K562 (cell line): ENCODE data around the gene SRSF6. TPM values are rescaled to one million over a fixed set of nuclear protein-coding genes. Genes with fewer than 3 reads are reported as not detected.

Experiments
- ATF6 ChIP-seq: sonication (generic); formaldehyde crosslinking; IDR thresholded peaks from 2 replicates; pipeline ENCODE4 v1.4.0; 2020; ENCODE audit warnings: mild to moderate bottlenecking, missing genetic modification reagents
- EHMT2 ChIP-seq: fragments of 450-650 bp; IDR thresholded peaks from 2 replicates; pipeline ENCODE4 v1.6.1; 2018; ENCODE audit warnings: antibody characterized with exemption
- KAT7 ChIP-seq: sonication (generic); formaldehyde crosslinking; IDR thresholded peaks from 2 replicates; pipeline ENCODE4 v1.8.0; 2022; ENCODE audit warnings: missing genetic modification reagents, mild to moderate bottlenecking, borderline replicate concordance
- NFXL1 ChIP-seq: fragments of 450-650 bp; formaldehyde crosslinking; IDR thresholded peaks from 2 replicates; pipeline ENCODE4 v1.4.0; 2021; ENCODE audit warnings: mild to moderate bottlenecking
- NR0B1 ChIP-seq: fragments of 450-650 bp; IDR thresholded peaks from one replicate; pipeline ENCODE4 v1.6.1; 2018; ENCODE audit warnings: mild to moderate bottlenecking, moderate library complexity; ENCODE audit not compliant: partially characterized antibody
- PKNOX1 ChIP-seq: fragments of 450-650 bp; IDR thresholded peaks from 2 replicates; pipeline ENCODE4 v1.6.1; 2016
- RBM34 ChIP-seq: fragments of 200-400 bp; formaldehyde crosslinking; IDR thresholded peaks from 2 replicates; pipeline ENCODE4 v1.6.1; 2018; ENCODE audit warnings: low read length, borderline replicate concordance; ENCODE audit not compliant: insufficient read depth
- SFPQ ChIP-seq: fragments of 200-400 bp; formaldehyde crosslinking; IDR thresholded peaks from 2 replicates; pipeline ENCODE4 v1.6.1; 2017; ENCODE audit warnings: mild to moderate bottlenecking, low read depth, low read length, moderate library complexity
- TARDBP ChIP-seq: fragments of 450-650 bp; IDR thresholded peaks from 2 replicates; pipeline ENCODE4 v1.6.1; 2016
- TCF3 ChIP-seq: sonication (generic); formaldehyde crosslinking; IDR thresholded peaks from 2 replicates; pipeline ENCODE4 v1.4.0; 2020; ENCODE audit warnings: mild to moderate bottlenecking, missing genetic modification reagents
- YY1 ChIP-seq, 3 experiments: IDR thresholded peaks; 2 replicates each; pipeline ENCODE4 v1.6.1; 2011; ENCODE audit warnings: low read length in 2 of 3, mild to moderate bottlenecking in 2 of 3, moderate library complexity in 2 of 3, borderline replicate concordance in 1 of 3, control low read depth in 1 of 3, low read depth in 1 of 3; ENCODE audit not compliant: insufficient read depth in 3 of 3, insufficient replicate concordance in 2 of 3, control insufficient read depth in 1 of 3, insufficient read length in 1 of 3; ENCODE audit errors: extremely low read depth in 1 of 3
- ZBTB9 ChIP-seq: fragments of 450-650 bp; formaldehyde crosslinking; IDR thresholded peaks from 2 replicates; pipeline ENCODE4 v1.4.0; 2020; ENCODE audit warnings: mild to moderate bottlenecking, moderate library complexity
- ZFP91 ChIP-seq: sonication (generic); formaldehyde crosslinking; IDR thresholded peaks from 2 replicates; pipeline ENCODE4 v1.8.0; 2022; ENCODE audit warnings: mild to moderate bottlenecking, missing genetic modification reagents
- ZNF436 ChIP-seq: fragments of 250-450, 450-650 bp; sonication (Bioruptor Pico); formaldehyde crosslinking; IDR thresholded peaks from 2 replicates; pipeline ENCODE4 v1.7.0; 2020; ENCODE audit warnings: mild to moderate bottlenecking
- ZNF695 ChIP-seq: fragments of 450-650 bp; formaldehyde crosslinking; IDR thresholded peaks from 2 replicates; pipeline ENCODE4 v1.4.0; 2020; ENCODE audit warnings: mild to moderate bottlenecking, moderate library complexity
- polyA plus RNA-seq, 8 experiments: library from polyadenylated mRNA; depleted of rRNA in 4 of 8; stranded (reverse) in 5 of 8; unstranded in 3 of 8; fragments of >200 nt; fragmentation: Nextera tagmentation in 2 of 8; fragmentation: Illumina TruSeq in 1 of 8; extraction: Ambion mirVana in 2 of 8; extraction: Trizol in 1 of 8; gene quantifications; 2 replicates each; pipeline versions ENCODE4 v1.2.1 to v1.2.3, GENCODE V29; 2011 to 2014; ENCODE audit warnings: inconsistent platforms in 1 of 8, missing spikeins in 1 of 8
- total RNA-seq, 7 experiments: library from RNA; depleted of rRNA in 6 of 7; stranded (reverse); fragments of >200 nt in 6 of 7; fragmentation: Illumina TruSeq in 2 of 7; extraction: Trizol in 2 of 7; gene quantifications; 2 replicates each; pipeline versions ENCODE4 v1.2.1 to v1.2.3, GENCODE V29; 2011 to 2021; ENCODE audit warnings: low replicate concordance in 1 of 7

SRSF6 gene
- total and polyA plus RNA-seq, 9 of the 15 experiments (the other 6 are each of a cell fraction or from before 2014, with no cell fraction given), result 52.4 to 165 (median 117) TPM

- TF ChIP-seq ZFP91 (CRISPR knock-in tag) (0 out of 2 replicates have a peak, but pooled peaks have one; percentile 53), EHMT2 (no peak), ATF6 (CRISPR knock-in tag) (peak; percentile 81; the same call in 1 of the 2 replicates), YY1 (IDR thresholded peaks at IDR 0.05; ENCODE audit: borderline replicate concordance in 1 of 3, control insufficient read depth in 1 of 3, extremely low read depth in 1 of 3, insufficient read depth in 3 of 3, insufficient read length in 1 of 3, insufficient replicate concordance in 2 of 3, low read depth in 1 of 3, low read length in 2 of 3) (peak; percentile 85 to 94 (median 94)), NR0B1 (no peak), ZNF436 (CRISPR knock-in tag) (no peak), TCF3 (CRISPR knock-in tag) (no peak), SFPQ (no peak), ZNF695 (CRISPR knock-in tag) (no peak), KAT7 (peak; percentile 93; the same call in 1 of the 2 replicates), RBM34 (peak; percentile 57; the same call in 1 of the 2 replicates), TARDBP (peak; percentile 51; the same call in 1 of the 2 replicates), PKNOX1 (peak; percentile 81), ZBTB9 (CRISPR knock-in tag) (peak; percentile 72; the same call in 1 of the 2 replicates), NFXL1 (CRISPR knock-in tag) (peak; percentile 82)
These were observed at the start of gene SRSF6 (continued) for GRCh38 chr20:43457640-43458421.
